ENCODE data around the gene TUFM. TPM values are rescaled to one million over a fixed set of nuclear protein-coding genes. Genes with fewer than 3 reads are reported as not detected.
A peak's percentile ranks its signal among the peaks of the same experiment; 100 is the strongest.

Gene TUFM
- total RNA-seq, 1 experiment from 2014 or later: 296 TPM

DNA sequence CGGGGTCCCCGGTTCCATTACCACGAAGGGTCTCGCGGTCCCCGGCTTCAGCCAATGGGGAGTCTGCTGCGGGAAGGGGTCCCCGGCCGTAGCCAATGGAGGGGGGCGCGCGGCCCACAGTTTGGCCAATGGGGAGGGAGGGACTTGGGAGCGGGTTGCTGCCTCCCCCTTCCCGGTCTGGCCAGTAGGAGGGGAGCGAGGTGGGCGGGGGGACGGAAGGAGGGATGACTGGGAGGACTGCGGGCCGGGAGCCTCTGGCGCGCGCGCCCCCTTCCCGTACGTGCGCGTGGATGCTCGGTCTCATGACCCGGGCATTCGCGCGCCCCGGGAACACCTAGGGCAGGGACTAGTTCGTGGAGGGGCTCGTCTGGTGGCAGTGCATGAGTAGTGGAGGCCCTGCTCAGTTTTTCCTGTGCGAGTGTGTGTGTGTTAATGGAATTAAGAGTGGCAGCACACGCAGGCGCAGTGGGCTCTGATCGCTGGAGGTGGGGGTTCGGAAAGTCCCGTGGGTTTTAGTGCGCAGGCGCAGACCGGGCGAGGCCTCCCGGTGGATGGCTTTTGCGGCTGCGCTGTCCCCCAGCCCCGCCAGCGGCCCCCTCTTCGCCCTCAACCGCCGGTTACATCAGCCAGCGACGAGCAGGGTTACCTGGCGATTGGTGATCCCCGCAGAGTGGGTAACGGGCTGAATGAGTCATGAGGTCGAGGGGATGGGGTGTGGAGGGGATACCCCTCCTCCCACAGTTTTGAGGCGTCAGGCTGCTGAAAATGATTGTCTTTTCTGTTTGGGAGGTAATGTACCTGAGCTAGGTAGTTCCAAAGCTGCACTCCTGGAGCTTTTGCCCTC is 22.1 kb downstream of the TUFM start (continued):
- TF ChIP-seq, protein P1, sequence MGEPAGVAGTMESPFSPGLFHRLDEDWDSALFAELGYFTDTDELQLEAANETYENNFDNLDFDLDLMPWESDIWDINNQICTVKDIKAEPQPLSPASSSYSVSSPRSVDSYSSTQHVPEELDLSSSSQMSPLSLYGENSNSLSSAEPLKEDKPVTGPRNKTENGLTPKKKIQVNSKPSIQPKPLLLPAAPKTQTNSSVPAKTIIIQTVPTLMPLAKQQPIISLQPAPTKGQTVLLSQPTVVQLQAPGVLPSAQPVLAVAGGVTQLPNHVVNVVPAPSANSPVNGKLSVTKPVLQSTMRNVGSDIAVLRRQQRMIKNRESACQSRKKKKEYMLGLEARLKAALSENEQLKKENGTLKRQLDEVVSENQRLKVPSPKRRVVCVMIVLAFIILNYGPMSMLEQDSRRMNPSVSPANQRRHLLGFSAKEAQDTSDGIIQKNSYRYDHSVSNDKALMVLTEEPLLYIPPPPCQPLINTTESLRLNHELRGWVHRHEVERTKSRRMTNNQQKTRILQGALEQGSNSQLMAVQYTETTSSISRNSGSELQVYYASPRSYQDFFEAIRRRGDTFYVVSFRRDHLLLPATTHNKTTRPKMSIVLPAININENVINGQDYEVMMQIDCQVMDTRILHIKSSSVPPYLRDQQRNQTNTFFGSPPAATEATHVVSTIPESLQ (CRISPR knock-in tag; IDR thresholded peaks at IDR 0.05): no peak
- TF ChIP-seq CBFB (CRISPR knock-in tag; IDR thresholded peaks at IDR 0.05; ENCODE audit: low read depth): no peak
- no peak for TF ChIP-seq ZNF416 (CRISPR knock-in tag; IDR thresholded peaks at IDR 0.05)
- TF ChIP-seq FOXK1 (CRISPR knock-in tag; IDR thresholded peaks at IDR 0.05): no peak
- TF ChIP-seq FOXP1 (CRISPR knock-in tag; IDR thresholded peaks at IDR 0.05; ENCODE audit: borderline replicate concordance): 0 out of 2 replicates have a peak, but pooled peaks have one; percentile 16
- TF ChIP-seq, protein P2, sequence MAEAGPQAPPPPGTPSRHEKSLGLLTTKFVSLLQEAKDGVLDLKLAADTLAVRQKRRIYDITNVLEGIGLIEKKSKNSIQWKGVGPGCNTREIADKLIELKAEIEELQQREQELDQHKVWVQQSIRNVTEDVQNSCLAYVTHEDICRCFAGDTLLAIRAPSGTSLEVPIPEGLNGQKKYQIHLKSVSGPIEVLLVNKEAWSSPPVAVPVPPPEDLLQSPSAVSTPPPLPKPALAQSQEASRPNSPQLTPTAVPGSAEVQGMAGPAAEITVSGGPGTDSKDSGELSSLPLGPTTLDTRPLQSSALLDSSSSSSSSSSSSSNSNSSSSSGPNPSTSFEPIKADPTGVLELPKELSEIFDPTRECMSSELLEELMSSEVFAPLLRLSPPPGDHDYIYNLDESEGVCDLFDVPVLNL (CRISPR knock-in tag; IDR thresholded peaks at IDR 0.05; ENCODE audit: borderline replicate concordance, low read depth): 0 out of 2 replicates have a peak, but pooled peaks have one; percentile 26
- TF ChIP-seq ZNF121 (CRISPR knock-in tag; IDR thresholded peaks at IDR 0.05): no peak
- no peak for TF ChIP-seq OVOL2 (CRISPR knock-in tag; IDR thresholded peaks at IDR 0.05; ENCODE audit: borderline replicate concordance)
- no peak for TF ChIP-seq ZNF423 (CRISPR knock-in tag; IDR thresholded peaks at IDR 0.05)
- TF ChIP-seq, protein P3, sequence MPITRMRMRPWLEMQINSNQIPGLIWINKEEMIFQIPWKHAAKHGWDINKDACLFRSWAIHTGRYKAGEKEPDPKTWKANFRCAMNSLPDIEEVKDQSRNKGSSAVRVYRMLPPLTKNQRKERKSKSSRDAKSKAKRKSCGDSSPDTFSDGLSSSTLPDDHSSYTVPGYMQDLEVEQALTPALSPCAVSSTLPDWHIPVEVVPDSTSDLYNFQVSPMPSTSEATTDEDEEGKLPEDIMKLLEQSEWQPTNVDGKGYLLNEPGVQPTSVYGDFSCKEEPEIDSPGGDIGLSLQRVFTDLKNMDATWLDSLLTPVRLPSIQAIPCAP (CRISPR knock-in tag; IDR thresholded peaks at IDR 0.05): 0 out of 2 replicates have a peak, but pooled peaks have one; percentile 17
- TF ChIP-seq, protein P4, sequence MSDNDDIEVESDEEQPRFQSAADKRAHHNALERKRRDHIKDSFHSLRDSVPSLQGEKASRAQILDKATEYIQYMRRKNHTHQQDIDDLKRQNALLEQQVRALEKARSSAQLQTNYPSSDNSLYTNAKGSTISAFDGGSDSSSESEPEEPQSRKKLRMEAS (CRISPR knock-in tag; IDR thresholded peaks at IDR 0.05): peak; percentile 76; the same call in 1 of the 2 replicates
- TF ChIP-seq, protein P5, sequence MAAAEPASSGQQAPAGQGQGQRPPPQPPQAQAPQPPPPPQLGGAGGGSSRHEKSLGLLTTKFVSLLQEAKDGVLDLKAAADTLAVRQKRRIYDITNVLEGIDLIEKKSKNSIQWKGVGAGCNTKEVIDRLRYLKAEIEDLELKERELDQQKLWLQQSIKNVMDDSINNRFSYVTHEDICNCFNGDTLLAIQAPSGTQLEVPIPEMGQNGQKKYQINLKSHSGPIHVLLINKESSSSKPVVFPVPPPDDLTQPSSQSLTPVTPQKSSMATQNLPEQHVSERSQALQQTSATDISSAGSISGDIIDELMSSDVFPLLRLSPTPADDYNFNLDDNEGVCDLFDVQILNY (CRISPR knock-in tag; IDR thresholded peaks at IDR 0.05): 0 out of 2 replicates have a peak, but pooled peaks have one; percentile 67
- peak; percentile 88 for TF ChIP-seq NFYB (CRISPR knock-in tag; conservative IDR thresholded peaks at IDR 0.05; ENCODE audit: low read depth)
- TF ChIP-seq, protein P6, sequence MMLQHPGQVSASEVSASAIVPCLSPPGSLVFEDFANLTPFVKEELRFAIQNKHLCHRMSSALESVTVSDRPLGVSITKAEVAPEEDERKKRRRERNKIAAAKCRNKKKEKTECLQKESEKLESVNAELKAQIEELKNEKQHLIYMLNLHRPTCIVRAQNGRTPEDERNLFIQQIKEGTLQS (CRISPR knock-in tag; conservative IDR thresholded peaks at IDR 0.05): no peak
- no peak for TF ChIP-seq JAZF1 (CRISPR knock-in tag; IDR thresholded peaks at IDR 0.05)
- no peak; the same call in 1 of the 2 replicates for TF ChIP-seq ETV6 (CRISPR knock-in tag; IDR thresholded peaks at IDR 0.05)
- TF ChIP-seq, protein P7, sequence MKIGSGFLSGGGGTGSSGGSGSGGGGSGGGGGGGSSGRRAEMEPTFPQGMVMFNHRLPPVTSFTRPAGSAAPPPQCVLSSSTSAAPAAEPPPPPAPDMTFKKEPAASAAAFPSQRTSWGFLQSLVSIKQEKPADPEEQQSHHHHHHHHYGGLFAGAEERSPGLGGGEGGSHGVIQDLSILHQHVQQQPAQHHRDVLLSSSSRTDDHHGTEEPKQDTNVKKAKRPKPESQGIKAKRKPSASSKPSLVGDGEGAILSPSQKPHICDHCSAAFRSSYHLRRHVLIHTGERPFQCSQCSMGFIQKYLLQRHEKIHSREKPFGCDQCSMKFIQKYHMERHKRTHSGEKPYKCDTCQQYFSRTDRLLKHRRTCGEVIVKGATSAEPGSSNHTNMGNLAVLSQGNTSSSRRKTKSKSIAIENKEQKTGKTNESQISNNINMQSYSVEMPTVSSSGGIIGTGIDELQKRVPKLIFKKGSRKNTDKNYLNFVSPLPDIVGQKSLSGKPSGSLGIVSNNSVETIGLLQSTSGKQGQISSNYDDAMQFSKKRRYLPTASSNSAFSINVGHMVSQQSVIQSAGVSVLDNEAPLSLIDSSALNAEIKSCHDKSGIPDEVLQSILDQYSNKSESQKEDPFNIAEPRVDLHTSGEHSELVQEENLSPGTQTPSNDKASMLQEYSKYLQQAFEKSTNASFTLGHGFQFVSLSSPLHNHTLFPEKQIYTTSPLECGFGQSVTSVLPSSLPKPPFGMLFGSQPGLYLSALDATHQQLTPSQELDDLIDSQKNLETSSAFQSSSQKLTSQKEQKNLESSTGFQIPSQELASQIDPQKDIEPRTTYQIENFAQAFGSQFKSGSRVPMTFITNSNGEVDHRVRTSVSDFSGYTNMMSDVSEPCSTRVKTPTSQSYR (CRISPR knock-in tag; IDR thresholded peaks at IDR 0.05): no peak
- peak; percentile 70; the same call in 1 of the 2 replicates for TF ChIP-seq KAT7 (CRISPR knock-in tag; IDR thresholded peaks at IDR 0.05; ENCODE audit: borderline replicate concordance)
- TF ChIP-seq, protein P8, sequence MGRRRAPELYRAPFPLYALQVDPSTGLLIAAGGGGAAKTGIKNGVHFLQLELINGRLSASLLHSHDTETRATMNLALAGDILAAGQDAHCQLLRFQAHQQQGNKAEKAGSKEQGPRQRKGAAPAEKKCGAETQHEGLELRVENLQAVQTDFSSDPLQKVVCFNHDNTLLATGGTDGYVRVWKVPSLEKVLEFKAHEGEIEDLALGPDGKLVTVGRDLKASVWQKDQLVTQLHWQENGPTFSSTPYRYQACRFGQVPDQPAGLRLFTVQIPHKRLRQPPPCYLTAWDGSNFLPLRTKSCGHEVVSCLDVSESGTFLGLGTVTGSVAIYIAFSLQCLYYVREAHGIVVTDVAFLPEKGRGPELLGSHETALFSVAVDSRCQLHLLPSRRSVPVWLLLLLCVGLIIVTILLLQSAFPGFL (CRISPR knock-in tag; IDR thresholded peaks at IDR 0.05; ENCODE audit: borderline replicate concordance): peak; percentile 61; the same call in 1 of the 2 replicates
- TF ChIP-seq MYBL2 (CRISPR knock-in tag; IDR thresholded peaks at IDR 0.05): peak; percentile 23; the same call in 1 of the 2 replicates
- no peak for TF ChIP-seq MXD4 (CRISPR knock-in tag; IDR thresholded peaks at IDR 0.05; ENCODE audit: borderline replicate concordance)
- TF ChIP-seq, protein P9, sequence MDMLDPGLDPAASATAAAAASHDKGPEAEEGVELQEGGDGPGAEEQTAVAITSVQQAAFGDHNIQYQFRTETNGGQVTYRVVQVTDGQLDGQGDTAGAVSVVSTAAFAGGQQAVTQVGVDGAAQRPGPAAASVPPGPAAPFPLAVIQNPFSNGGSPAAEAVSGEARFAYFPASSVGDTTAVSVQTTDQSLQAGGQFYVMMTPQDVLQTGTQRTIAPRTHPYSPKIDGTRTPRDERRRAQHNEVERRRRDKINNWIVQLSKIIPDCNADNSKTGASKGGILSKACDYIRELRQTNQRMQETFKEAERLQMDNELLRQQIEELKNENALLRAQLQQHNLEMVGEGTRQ (CRISPR knock-in tag; IDR thresholded peaks at IDR 0.05): peak; percentile 68
- TF ChIP-seq ZNF263 (CRISPR knock-in tag; IDR thresholded peaks at IDR 0.05; ENCODE audit: low read depth): peak; percentile 87
- peak; percentile 71 for TF ChIP-seq SP1 (CRISPR knock-in tag; conservative IDR thresholded peaks at IDR 0.05)

All from WTC11 (cell line).